Nephron (organoid): Measurements from ENCODE around the gene CCDC34.

Experiments
- H3K27ac Mint-ChIP-seq, 3 experiments: 2 replicates each; pipeline ENCODE4 v1.8.0; 2020; ENCODE audit warnings: mixed read lengths in 3 of 3, mild to moderate bottlenecking in 2 of 3, moderate library complexity in 1 of 3
- H3K27me3 Mint-ChIP-seq: 2 replicates; pipeline ENCODE4 v1.8.0; 2021; ENCODE audit warnings: low read depth, mild to moderate bottlenecking, moderate library complexity, mixed read lengths
- H3K36me3 Mint-ChIP-seq: 2 replicates; pipeline ENCODE4 v1.8.0; 2020; ENCODE audit warnings: low read depth, mixed read lengths
- H3K4me1 Mint-ChIP-seq: 2 replicates; pipeline ENCODE4 v1.8.0; 2020; ENCODE audit warnings: mixed read lengths
- H3K4me3 Mint-ChIP-seq, 3 experiments: 2 replicates each; pipeline ENCODE4 v1.8.0; 2020; ENCODE audit warnings: mild to moderate bottlenecking in 3 of 3, mixed read lengths in 3 of 3, moderate library complexity in 2 of 3
- H3K9me3 Mint-ChIP-seq: 2 replicates; pipeline ENCODE4 v1.8.0; 2020; ENCODE audit warnings: mixed read lengths
- CTCF ChIP-seq, 3 experiments: fragments of 200-600 bp; sonication (generic); IDR thresholded peaks; one replicate each; pipeline ENCODE4 v1.5.0; 2021; ENCODE audit warnings: antibody characterized with exemption in 3 of 3; ENCODE audit not compliant: unreplicated experiment in 3 of 3

CCDC34 gene

GRCh38 chr11:27409049-27409448 is 46.0 kb upstream of the CCDC34 start:
- Mint-ChIP-seq H3K27ac (no peak overlapping the region), H3K9me3 (no peaks in the 10 kb centered on the region), H3K27me3 (no peaks in the 10 kb centered on the region), H3K36me3 (peaks cover 15% of the 10 kb centered on the region), H3K4me3 (no peak overlapping the region), H3K4me1 (peaks cover 31% of the 10 kb centered on the region)
- no peak for TF ChIP-seq CTCF (IDR thresholded peaks at IDR 0.05; ENCODE audit: unreplicated experiment in 3 of 3)

GRCh38 chr11:27408246-27408800 is 45.3 kb upstream of the CCDC34 start:
- H3K4me1 Mint-ChIP-seq = peaks cover 24% of the 10 kb centered on the region
- TF ChIP-seq CTCF (IDR thresholded peaks at IDR 0.05; ENCODE audit: unreplicated experiment in 3 of 3) = no peak
- no peak overlapping the region for H3K27ac Mint-ChIP-seq
- peaks cover 15% of the 10 kb centered on the region for H3K36me3 Mint-ChIP-seq
- no peak overlapping the region for H3K4me3 Mint-ChIP-seq
- no peaks in the 10 kb centered on the region for H3K27me3 Mint-ChIP-seq
- H3K9me3 Mint-ChIP-seq = no peaks in the 10 kb centered on the region

- H3K27ac Mint-ChIP-seq = no peak overlapping the region
- peaks cover 23% of the 10 kb centered on the region for H3K36me3 Mint-ChIP-seq
- no peaks in the 10 kb centered on the region for H3K27me3 Mint-ChIP-seq
- H3K4me1 Mint-ChIP-seq = peaks cover 16% of the 10 kb centered on the region
- no peak overlapping the region for H3K4me3 Mint-ChIP-seq
- no peak for TF ChIP-seq CTCF (IDR thresholded peaks at IDR 0.05; ENCODE audit: unreplicated experiment in 3 of 3)
- H3K9me3 Mint-ChIP-seq = no peaks in the 10 kb centered on the region
These were observed 43.7 kb upstream of the CCDC34 start for GRCh38 chr11:27406498-27407354.

- H3K36me3 Mint-ChIP-seq = peaks cover 29% of the 10 kb centered on the region
- no peaks in the 10 kb centered on the region for H3K9me3 Mint-ChIP-seq
- no peaks in the 10 kb centered on the region for H3K27me3 Mint-ChIP-seq
- H3K4me3 Mint-ChIP-seq = no peak overlapping the region
- peaks cover 16% of the 10 kb centered on the region for H3K4me1 Mint-ChIP-seq
- no peak overlapping the region for H3K27ac Mint-ChIP-seq
- TF ChIP-seq CTCF (IDR thresholded peaks at IDR 0.05; ENCODE audit: unreplicated experiment in 3 of 3) = no peak
These were observed 42.1 kb upstream of the CCDC34 start for GRCh38 chr11:27405134-27405533.

- no peaks in the 10 kb centered on the region for H3K27me3 Mint-ChIP-seq
- H3K4me1 Mint-ChIP-seq = peaks cover 12% of the 10 kb centered on the region
- no peak overlapping the region for H3K4me3 Mint-ChIP-seq
- peaks cover 25% of the 10 kb centered on the region for H3K36me3 Mint-ChIP-seq
- no peaks in the 10 kb centered on the region for H3K9me3 Mint-ChIP-seq
- H3K27ac Mint-ChIP-seq = no peak overlapping the region
- TF ChIP-seq CTCF (IDR thresholded peaks at IDR 0.05; ENCODE audit: unreplicated experiment in 3 of 3) = no peak
These were observed 41.4 kb upstream of the CCDC34 start for GRCh38 chr11:27404427-27404826.

GRCh38 chr11:27403195-27403594 is 40.2 kb upstream of the CCDC34 start:
- Mint-ChIP-seq H3K27ac (no peak overlapping the region), H3K36me3 (peaks cover 25% of the 10 kb centered on the region), H3K27me3 (no peaks in the 10 kb centered on the region), H3K4me1 (peaks cover 14% of the 10 kb centered on the region), H3K9me3 (no peaks in the 10 kb centered on the region), H3K4me3 (no peak overlapping the region)
- TF ChIP-seq CTCF (IDR thresholded peaks at IDR 0.05; ENCODE audit: unreplicated experiment in 3 of 3) = no peak
